ENCODE results near the gene ERAS. TPM values are rescaled to one million over a fixed set of nuclear protein-coding genes. Genes with fewer than 3 reads are reported as not detected.
"Not testable (repeated sequence)": the region's sequence is repeated elsewhere in the genome, so short reads cannot be mapped to it uniquely, and the experiment has no call there.

ERAS gene
- total and polyA plus RNA-seq, 2 experiments from 2014 or later = 1.3 to 2.4 TPM

GRCh38 chrX:48818866-48819265 is 7.4 kb upstream of the ERAS start:
- ATAC-seq (no peak), DNase-seq (ENCODE audit: low spot score) (no peak)
- H3K27ac Mint-ChIP-seq = no peak overlapping the region
- no peaks in the 10 kb centered on the region for H3K9me2 ChIP-seq (ENCODE audit: insufficient read depth)
- no peaks in the 10 kb centered on the region for H3K36me3 ChIP-seq (ENCODE audit: insufficient read depth)
- no peak for TF ChIP-seq EZH2phosphoT487 (IDR thresholded peaks at IDR 0.05; ENCODE audit: unreplicated experiment)
- TF ChIP-seq REST (IDR thresholded peaks at IDR 0.05; ENCODE audit: unreplicated experiment) = no peak
- no peak for TF ChIP-seq POLR2AphosphoS5 (IDR thresholded peaks at IDR 0.05; ENCODE audit: low read depth)
- no peak for TF ChIP-seq ZNF331 (CRISPR knock-in tag; IDR thresholded peaks at IDR 0.05; ENCODE audit: low read depth)
- no peak for TF ChIP-seq STAT1 (IDR thresholded peaks at IDR 0.05; ENCODE audit: unreplicated experiment)
- TF ChIP-seq CREB1 (CRISPR knock-in tag; IDR thresholded peaks at IDR 0.05; ENCODE audit: low read depth) = no peak
- TF ChIP-seq NANOG (IDR thresholded peaks at IDR 0.05; ENCODE audit: borderline replicate concordance) = no peak
- TF ChIP-seq EZH2 (IDR thresholded peaks at IDR 0.05; ENCODE audit: low read depth, unreplicated experiment) = no peak
- no peak for TF ChIP-seq ZNF114 (CRISPR knock-in tag; IDR thresholded peaks at IDR 0.05)
- TF ChIP-seq, protein P1, sequence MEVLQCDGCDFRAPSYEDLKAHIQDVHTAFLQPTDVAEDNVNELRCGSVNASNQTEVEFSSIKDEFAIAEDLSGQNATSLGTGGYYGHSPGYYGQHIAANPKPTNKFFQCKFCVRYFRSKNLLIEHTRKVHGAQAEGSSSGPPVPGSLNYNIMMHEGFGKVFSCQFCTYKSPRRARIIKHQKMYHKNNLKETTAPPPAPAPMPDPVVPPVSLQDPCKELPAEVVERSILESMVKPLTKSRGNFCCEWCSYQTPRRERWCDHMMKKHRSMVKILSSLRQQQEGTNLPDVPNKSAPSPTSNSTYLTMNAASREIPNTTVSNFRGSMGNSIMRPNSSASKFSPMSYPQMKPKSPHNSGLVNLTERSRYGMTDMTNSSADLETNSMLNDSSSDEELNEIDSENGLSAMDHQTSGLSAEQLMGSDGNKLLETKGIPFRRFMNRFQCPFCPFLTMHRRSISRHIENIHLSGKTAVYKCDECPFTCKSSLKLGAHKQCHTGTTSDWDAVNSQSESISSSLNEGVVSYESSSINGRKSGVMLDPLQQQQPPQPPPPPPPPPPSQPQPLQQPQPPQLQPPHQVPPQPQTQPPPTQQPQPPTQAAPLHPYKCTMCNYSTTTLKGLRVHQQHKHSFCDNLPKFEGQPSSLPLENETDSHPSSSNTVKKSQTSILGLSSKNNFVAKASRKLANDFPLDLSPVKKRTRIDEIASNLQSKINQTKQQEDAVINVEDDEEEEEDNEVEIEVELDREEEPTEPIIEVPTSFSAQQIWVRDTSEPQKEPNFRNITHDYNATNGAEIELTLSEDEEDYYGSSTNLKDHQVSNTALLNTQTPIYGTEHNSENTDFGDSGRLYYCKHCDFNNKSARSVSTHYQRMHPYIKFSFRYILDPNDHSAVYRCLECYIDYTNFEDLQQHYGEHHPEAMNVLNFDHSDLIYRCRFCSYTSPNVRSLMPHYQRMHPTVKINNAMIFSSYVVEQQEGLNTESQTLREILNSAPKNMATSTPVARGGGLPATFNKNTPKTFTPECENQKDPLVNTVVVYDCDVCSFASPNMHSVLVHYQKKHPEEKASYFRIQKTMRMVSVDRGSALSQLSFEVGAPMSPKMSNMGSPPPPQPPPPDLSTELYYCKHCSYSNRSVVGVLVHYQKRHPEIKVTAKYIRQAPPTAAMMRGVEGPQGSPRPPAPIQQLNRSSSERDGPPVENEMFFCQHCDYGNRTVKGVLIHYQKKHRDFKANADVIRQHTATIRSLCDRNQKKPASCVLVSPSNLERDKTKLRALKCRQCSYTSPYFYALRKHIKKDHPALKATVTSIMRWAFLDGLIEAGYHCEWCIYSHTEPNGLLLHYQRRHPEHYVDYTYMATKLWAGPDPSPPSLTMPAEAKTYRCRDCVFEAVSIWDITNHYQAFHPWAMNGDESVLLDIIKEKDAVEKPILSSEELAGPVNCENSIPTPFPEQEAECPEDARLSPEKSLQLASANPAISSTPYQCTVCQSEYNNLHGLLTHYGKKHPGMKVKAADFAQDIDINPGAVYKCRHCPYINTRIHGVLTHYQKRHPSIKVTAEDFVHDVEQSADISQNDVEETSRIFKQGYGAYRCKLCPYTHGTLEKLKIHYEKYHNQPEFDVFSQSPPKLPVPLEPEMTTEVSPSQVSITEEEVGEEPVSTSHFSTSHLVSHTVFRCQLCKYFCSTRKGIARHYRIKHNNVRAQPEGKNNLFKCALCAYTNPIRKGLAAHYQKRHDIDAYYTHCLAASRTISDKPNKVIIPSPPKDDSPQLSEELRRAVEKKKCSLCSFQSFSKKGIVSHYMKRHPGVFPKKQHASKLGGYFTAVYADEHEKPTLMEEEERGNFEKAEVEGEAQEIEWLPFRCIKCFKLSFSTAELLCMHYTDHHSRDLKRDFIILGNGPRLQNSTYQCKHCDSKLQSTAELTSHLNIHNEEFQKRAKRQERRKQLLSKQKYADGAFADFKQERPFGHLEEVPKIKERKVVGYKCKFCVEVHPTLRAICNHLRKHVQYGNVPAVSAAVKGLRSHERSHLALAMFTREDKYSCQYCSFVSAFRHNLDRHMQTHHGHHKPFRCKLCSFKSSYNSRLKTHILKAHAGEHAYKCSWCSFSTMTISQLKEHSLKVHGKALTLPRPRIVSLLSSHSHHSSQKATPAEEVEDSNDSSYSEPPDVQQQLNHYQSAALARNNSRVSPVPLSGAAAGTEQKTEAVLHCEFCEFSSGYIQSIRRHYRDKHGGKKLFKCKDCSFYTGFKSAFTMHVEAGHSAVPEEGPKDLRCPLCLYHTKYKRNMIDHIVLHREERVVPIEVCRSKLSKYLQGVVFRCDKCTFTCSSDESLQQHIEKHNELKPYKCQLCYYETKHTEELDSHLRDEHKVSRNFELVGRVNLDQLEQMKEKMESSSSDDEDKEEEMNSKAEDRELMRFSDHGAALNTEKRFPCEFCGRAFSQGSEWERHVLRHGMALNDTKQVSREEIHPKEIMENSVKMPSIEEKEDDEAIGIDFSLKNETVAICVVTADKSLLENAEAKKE (CRISPR knock-in tag; IDR thresholded peaks at IDR 0.05) = no peak
- peaks cover 14% of the 10 kb centered on the region; the same call in 2 of the 3 replicates for H3K36me3 Mint-ChIP-seq (ENCODE audit: low read depth)
- no peak overlapping the region for H3K4me2 ChIP-seq
- no peaks in the 10 kb centered on the region for H3K9me3 Mint-ChIP-seq
- H3K4me3 ChIP-seq = no peak overlapping the region
- peaks cover 1% of the 10 kb centered on the region for H3K27me3 Mint-ChIP-seq (ENCODE audit: insufficient read depth, low read depth, poor library complexity)
- no peaks in the 10 kb centered on the region for H4K20me1 ChIP-seq (replicated peaks; ENCODE audit: insufficient read depth)
- H3K4me1 Mint-ChIP-seq = no peaks in the 10 kb centered on the region
- no peak overlapping the region for H2AFZ ChIP-seq
- H3K27me3 ChIP-seq (ENCODE audit: insufficient read depth) = no peaks in the 10 kb centered on the region
- H3K27ac ChIP-seq (ENCODE audit: low read depth) = no peak overlapping the region
- H3K4me1 ChIP-seq (ENCODE audit: insufficient read depth) = no peaks in the 10 kb centered on the region
- H3K79me2 ChIP-seq (replicated peaks; ENCODE audit: insufficient read depth) = no peaks in the 10 kb centered on the region
- H3F3A ChIP-seq (replicated peaks; ENCODE audit: low read depth) = no peaks in the 10 kb centered on the region
- no peak overlapping the region for H3K4me3 Mint-ChIP-seq

DNA sequence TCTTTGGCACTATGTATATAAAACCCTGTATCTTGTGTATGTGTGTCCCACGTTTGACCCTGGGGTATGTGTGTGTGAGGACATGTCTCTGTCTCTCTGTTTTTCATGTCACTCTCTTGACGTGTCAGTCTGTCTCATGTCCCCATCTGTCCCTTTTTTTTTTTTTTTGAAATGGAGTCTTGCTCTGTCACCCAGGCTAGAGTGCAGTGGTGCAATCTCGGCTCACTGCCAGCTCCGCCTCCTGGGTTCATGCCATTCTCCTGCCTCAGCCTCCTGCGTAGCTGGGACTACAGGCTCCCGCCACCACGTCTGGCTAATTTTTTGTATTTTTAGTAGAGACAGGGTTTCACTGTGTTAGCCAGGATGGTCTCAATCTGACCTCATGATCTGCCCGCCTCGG is 6.9 kb upstream of the ERAS start:
- not testable (repeated sequence) for H3K9me3 Mint-ChIP-seq; H3K79me2 ChIP-seq (replicated peaks; ENCODE audit: insufficient read depth); H3K9me2 ChIP-seq (ENCODE audit: insufficient read depth); H4K20me1 ChIP-seq (replicated peaks; ENCODE audit: insufficient read depth); DNase-seq (ENCODE audit: low spot score); H3F3A ChIP-seq (replicated peaks; ENCODE audit: low read depth); H3K4me3 Mint-ChIP-seq; H3K4me3 ChIP-seq; H3K27ac Mint-ChIP-seq; H3K27ac ChIP-seq (ENCODE audit: low read depth); ATAC-seq; H2AFZ ChIP-seq; H3K4me1 ChIP-seq (ENCODE audit: insufficient read depth); H3K4me1 Mint-ChIP-seq; H3K27me3 Mint-ChIP-seq (ENCODE audit: insufficient read depth, low read depth, poor library complexity); H3K27me3 ChIP-seq (ENCODE audit: insufficient read depth); H3K4me2 ChIP-seq; H3K36me3 ChIP-seq (ENCODE audit: insufficient read depth)
- H3K36me3 Mint-ChIP-seq (ENCODE audit: low read depth) = peaks cover 16% of the 10 kb centered on the region; the same call in 2 of the 3 replicates
